GM19468 (cell line): ENCODE measurements around the gene RCN2.

Experiments
- ATAC-seq: cut with Tn5 transposase; IDR thresholded peaks from one replicate; pipeline ENCODE4 v1.9.1; 2021; ENCODE audit warnings: mild to moderate bottlenecking, moderate library complexity, moderate number of reproducible peaks; ENCODE audit not compliant: unreplicated experiment; ENCODE audit errors: extremely low read depth

Gene RCN2

GRCh38 chr15:76991741-76992645 lies 60.4 kb downstream of the RCN2 start:
- no peak for ATAC-seq

GRCh38 chr15:76993114-76993725 lies 61.7 kb downstream of the RCN2 start:
- no peak for ATAC-seq

GRCh38 chr15:76994001-76994400 lies 62.5 kb downstream of the RCN2 start:
- no peak for ATAC-seq

GRCh38 chr15:76994496-76994895 lies 62.9 kb downstream of the RCN2 start:
- ATAC-seq: no peak

GRCh38 chr15:76994971-76995945 lies 63.7 kb downstream of the RCN2 start, which contains the start of gene PSTPIP1:
Gene PSTPIP1 (plus strand): TSS chr15:76995126. CDS start chr15:76995574, 448 bp downstream.
- peak; percentile 62 for ATAC-seq

GRCh38 chr15:76996076-76996525 lies 64.6 kb downstream of the RCN2 start:
- no peak for ATAC-seq

GRCh38 chr15:76996526-76997401 lies 65.2 kb downstream of the RCN2 start:
- ATAC-seq: no peak

GRCh38 chr15:76998663-76999285 lies 67.2 kb downstream of the RCN2 start:
- no peak for ATAC-seq

GRCh38 chr15:76999996-77000395 lies 68.4 kb downstream of the RCN2 start:
- ATAC-seq: no peak

- ATAC-seq: no peak
Measured at GRCh38 chr15:77001351-77001750, 69.8 kb downstream of the RCN2 start.

- no peak for ATAC-seq
Measured at GRCh38 chr15:77001966-77002365, 70.4 kb downstream of the RCN2 start.

- ATAC-seq: no peak
Measured at GRCh38 chr15:77002436-77002835, 70.9 kb downstream of the RCN2 start.

GRCh38 chr15:77002954-77003912 lies 71.7 kb downstream of the RCN2 start:
- ATAC-seq: peak; percentile 42
